Spleen (tissue), 11 donors: ENCODE data around the gene ARFGAP1. TPM values are rescaled to one million over a fixed set of nuclear protein-coding genes. Genes with fewer than 3 reads are reported as not detected.

ENCODE experiments used
- DNase-seq: peaks from one replicate; pipeline ENCODE4 v3.0.0-alpha.2; 2020
- H3K27ac ChIP-seq, 8 donors: fragments of 200-600 bp; sonication (generic) in 7 of 8; 1 replicate in 4 of 8; 2 replicates in 4 of 8; pipeline versions ENCODE4 v1.5.0 to v1.8.0; 2016 to 2021; ENCODE audit warnings: inconsistent platforms in 4 of 8, mild to moderate bottlenecking in 4 of 8, moderate library complexity in 1 of 8
- H3K27me3 ChIP-seq, 7 donors: fragments of 200-600 bp; sonication (generic) in 6 of 7; replicated peaks in 1 of 7; 1 replicate in 4 of 7; 2 replicates in 3 of 7; pipeline versions ENCODE4 v1.5.0 to v1.8.0; 2016 to 2021; ENCODE audit warnings: inconsistent platforms in 3 of 7, mild to moderate bottlenecking in 1 of 7
- H3K36me3 ChIP-seq, 6 donors: fragments of 200-600 bp; sonication (generic) in 5 of 6; 1 replicate in 4 of 6; 2 replicates in 2 of 6; pipeline versions ENCODE4 v1.5.0 to v1.8.0; 2016 to 2021; ENCODE audit warnings: inconsistent platforms in 2 of 6
- H3K4me1 ChIP-seq, 6 donors: fragments of 200-600 bp; sonication (generic) in 5 of 6; 1 replicate in 3 of 6; 2 replicates in 3 of 6; pipeline versions ENCODE4 v1.5.0 to v1.8.0; 2016 to 2021; ENCODE audit warnings: inconsistent platforms in 3 of 6
- H3K4me3 ChIP-seq, 8 donors: fragments of 200-600 bp; sonication (generic) in 7 of 8; 1 replicate in 4 of 8; 2 replicates in 4 of 8; pipeline versions ENCODE4 v1.5.0 to v1.8.0; 2016 to 2021; ENCODE audit warnings: inconsistent platforms in 4 of 8, mild to moderate bottlenecking in 4 of 8, moderate library complexity in 2 of 8
- H3K9me3 ChIP-seq, 8 donors: fragments of 200-600 bp; sonication (generic) in 7 of 8; 1 replicate in 4 of 8; 2 replicates in 4 of 8; pipeline versions ENCODE4 v1.5.0 to v1.8.0; 2016 to 2021; ENCODE audit warnings: inconsistent platforms in 4 of 8
- POLR2A ChIP-seq, 3 donors: fragments of 450-650 bp; IDR thresholded peaks; one replicate each; pipeline ENCODE4 v1.5.1; 2017; ENCODE audit warnings: antibody characterized with exemption in 3 of 3, mild to moderate bottlenecking in 1 of 3
- POLR2AphosphoS5 ChIP-seq, 3 donors: sonication (generic); formaldehyde crosslinking; IDR thresholded peaks; one replicate each; pipeline ENCODE4 v1.5.1; 2017; ENCODE audit warnings: antibody characterized with exemption in 3 of 3
- WGBS, 5 donors: extraction: QIAGEN DNeasy Blood & Tissue Kit in 3 of 5; methylation state at CpG; one replicate each; pipeline versions ENCODE4 v1.1.5 to v1.1.7; 2013 to 2018; 5-methylcytosine and 5-hydroxymethylcytosine counted together
- intact Hi-C: fragments of 100-400 bp; cut with DNase I; formaldehyde crosslinking; loops from one replicate; pipeline ENCODE4 v1.15.0; 2023; ENCODE audit warnings: low total_unique reads
- polyA plus RNA-seq, 3 donors: library from polyadenylated mRNA; stranded (reverse); fragments of 200-250 nt; gene quantifications; one replicate each; pipeline ENCODE4 v1.2.1, GENCODE V29; 2013
- total RNA-seq, 7 donors: library from RNA; depleted of rRNA in 3 of 7; stranded (reverse); fragments of >200 nt in 3 of 7; fragmentation: NEBNext Ultra II Directional in 4 of 7; extraction: Animal tissue kit (Norgen Biotek cat#: 25700) in 4 of 7; gene quantifications; one replicate each; pipeline versions ENCODE4 v1.1.0 to v1.2.1, GENCODE V29; 2016 to 2021
- TF ChIP-seq, protein P1 (sequence below), 11 experiments: fragments of 200-600 bp in 7 of 11; fragments of 450-650 bp in 4 of 11; sonication (generic) in 4 of 11; IDR thresholded peaks in 8 of 11; conservative IDR thresholded peaks in 3 of 11; 1 replicate in 7 of 11; 2 replicates in 4 of 11; pipeline versions ENCODE4 v1.4.0 to v1.8.0; 2016 to 2021; ENCODE audit warnings: antibody characterized with exemption in 11 of 11, inconsistent platforms in 4 of 11, mild to moderate bottlenecking in 1 of 11
- donor health status: healthy with polysubstance abuse.
- donor health status: DM: no; HTN: no; CAD: no; lungs with moderate emphysema.
- donor health status: DM: no; HTN: no; CAD: no.
- donor health status: Bipolar disorder and iron deficiency.
- donor health status: healthy.
- donor health status: DM: no; HTN: no; CAD: no.
- donor health status: DM: yes; HTN: yes; CAD: no.

The ARFGAP1 gene
- total and polyA plus RNA-seq, 10 donors: 44.4 to 165 (median 96.1) TPM

- no peak for DNase-seq
Observed at GRCh38 chr20:63261060-63261794, 11.4 kb upstream of the ARFGAP1 start.

DNA sequence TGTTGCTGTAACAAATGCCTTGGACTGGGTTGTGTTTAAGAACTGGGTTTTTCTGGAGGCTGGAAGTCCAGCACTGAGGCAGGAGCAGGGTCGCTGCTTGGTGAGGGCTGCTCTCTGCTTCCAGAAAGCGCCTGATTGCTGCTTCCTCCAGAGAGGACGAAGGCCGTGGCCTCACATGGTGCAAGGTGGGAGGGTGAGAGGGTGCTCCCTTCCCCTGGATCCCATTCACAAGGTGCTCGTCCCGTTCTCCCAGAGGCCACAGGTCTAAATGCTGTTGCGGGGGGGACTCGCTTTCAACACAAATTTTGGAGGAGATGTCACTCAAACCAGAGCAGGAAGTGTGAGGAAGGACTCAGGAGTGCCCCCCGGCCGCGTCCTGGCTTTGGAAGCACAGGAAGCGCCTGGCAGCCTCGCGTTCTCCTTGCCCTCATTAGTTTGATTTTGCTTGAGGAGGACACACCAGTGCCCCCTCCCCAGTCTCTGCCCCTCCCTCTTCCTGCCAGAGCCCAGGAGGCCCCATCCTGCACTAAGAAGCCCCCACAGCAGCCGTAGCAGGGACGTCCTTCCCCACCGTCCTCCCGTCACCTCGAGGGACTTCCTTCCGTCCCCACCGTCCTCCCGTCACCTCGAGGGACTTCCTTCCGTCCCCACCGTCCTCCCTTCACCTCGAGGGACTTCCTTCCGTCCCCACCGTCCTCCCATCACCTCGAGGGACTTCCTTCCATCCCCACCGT is 10.7 kb upstream of the ARFGAP1 start:
- no peak for DNase-seq
- TF ChIP-seq POLR2A (IDR thresholded peaks at IDR 0.05) (no peak), POLR2AphosphoS5 (IDR thresholded peaks at IDR 0.05) (no peak)
- TF ChIP-seq, protein P1, sequence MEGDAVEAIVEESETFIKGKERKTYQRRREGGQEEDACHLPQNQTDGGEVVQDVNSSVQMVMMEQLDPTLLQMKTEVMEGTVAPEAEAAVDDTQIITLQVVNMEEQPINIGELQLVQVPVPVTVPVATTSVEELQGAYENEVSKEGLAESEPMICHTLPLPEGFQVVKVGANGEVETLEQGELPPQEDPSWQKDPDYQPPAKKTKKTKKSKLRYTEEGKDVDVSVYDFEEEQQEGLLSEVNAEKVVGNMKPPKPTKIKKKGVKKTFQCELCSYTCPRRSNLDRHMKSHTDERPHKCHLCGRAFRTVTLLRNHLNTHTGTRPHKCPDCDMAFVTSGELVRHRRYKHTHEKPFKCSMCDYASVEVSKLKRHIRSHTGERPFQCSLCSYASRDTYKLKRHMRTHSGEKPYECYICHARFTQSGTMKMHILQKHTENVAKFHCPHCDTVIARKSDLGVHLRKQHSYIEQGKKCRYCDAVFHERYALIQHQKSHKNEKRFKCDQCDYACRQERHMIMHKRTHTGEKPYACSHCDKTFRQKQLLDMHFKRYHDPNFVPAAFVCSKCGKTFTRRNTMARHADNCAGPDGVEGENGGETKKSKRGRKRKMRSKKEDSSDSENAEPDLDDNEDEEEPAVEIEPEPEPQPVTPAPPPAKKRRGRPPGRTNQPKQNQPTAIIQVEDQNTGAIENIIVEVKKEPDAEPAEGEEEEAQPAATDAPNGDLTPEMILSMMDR (IDR thresholded peaks at IDR 0.05 in 8 of 11, conservative IDR thresholded peaks at IDR 0.05 in 3 of 11): no peak
- no peaks in the 10 kb centered on the region for H3K36me3 ChIP-seq
- intact Hi-C loops: no loop called here
- H3K4me1 ChIP-seq: peaks cover 0 to 3% (median 0%) of the 10 kb centered on the region in 6 donors
- no peaks in the 10 kb centered on the region for H3K9me3 ChIP-seq
- peaks cover 0 to 93% (median 31%) of the 10 kb centered on the region in 7 donors for H3K27me3 ChIP-seq
- H3K27ac ChIP-seq: no peak overlapping the region
- WGBS, 5 donors: 11 to 20% (median 13%) methylated on average over 30 of the region's 30 CpGs
- H3K4me3 ChIP-seq: no peak overlapping the region

More at GRCh38 chr20:63261060-63261794, 11.4 kb upstream of the ARFGAP1 start:
- H3K27me3 ChIP-seq: peaks cover 0 to 95% (median 31%) of the 10 kb centered on the region in 7 donors
- peaks cover 0 to 3% (median 0%) of the 10 kb centered on the region in 6 donors for H3K4me1 ChIP-seq
- no peaks in the 10 kb centered on the region for H3K36me3 ChIP-seq
- H3K4me3 ChIP-seq: no peak overlapping the region
- intact Hi-C loops: no loop called here
- TF ChIP-seq POLR2AphosphoS5 (IDR thresholded peaks at IDR 0.05) (no peak), POLR2A (IDR thresholded peaks at IDR 0.05) (no peak)
- TF ChIP-seq, protein P1 (IDR thresholded peaks at IDR 0.05 in 8 of 11, conservative IDR thresholded peaks at IDR 0.05 in 3 of 11): no peak
- WGBS, 5 donors: 58 to 71% (median 65%) methylated on average over 25 of the region's 25 CpGs
- no peak overlapping the region for H3K27ac ChIP-seq
- H3K9me3 ChIP-seq: no peaks in the 10 kb centered on the region

DNA sequence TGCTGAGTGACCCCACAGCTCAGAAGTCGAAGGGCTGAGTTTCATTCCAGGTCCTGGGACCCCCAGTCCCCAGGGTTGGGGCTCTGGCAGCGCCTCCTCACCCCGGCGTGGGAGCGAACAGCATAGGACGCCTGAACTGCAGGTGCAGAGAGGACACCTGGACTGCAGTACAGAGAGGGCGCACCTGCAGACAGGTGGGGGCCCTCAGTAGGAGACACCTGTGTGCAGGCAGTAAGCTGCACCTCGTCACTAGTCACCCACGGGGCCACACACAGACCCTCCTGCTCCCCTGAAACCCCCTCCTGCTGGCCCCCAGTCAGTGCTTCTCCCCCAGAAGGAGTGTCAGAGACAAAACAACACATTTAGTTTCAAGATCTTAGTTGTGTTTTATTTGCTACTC is 9.8 kb upstream of the ARFGAP1 start:
- intact Hi-C loops: no loop called here
- TF ChIP-seq, protein P1 (IDR thresholded peaks at IDR 0.05 in 8 of 11, conservative IDR thresholded peaks at IDR 0.05 in 3 of 11): no peak
- TF ChIP-seq POLR2A (IDR thresholded peaks at IDR 0.05) (no peak), POLR2AphosphoS5 (IDR thresholded peaks at IDR 0.05) (no peak)
- peaks cover 0 to 3% (median 0%) of the 10 kb centered on the region in 6 donors for H3K4me1 ChIP-seq
- H3K9me3 ChIP-seq: no peaks in the 10 kb centered on the region
- peaks cover 0 to 98% (median 31%) of the 10 kb centered on the region in 7 donors for H3K27me3 ChIP-seq
- H3K4me3 ChIP-seq: no peak overlapping the region
- no peaks in the 10 kb centered on the region for H3K36me3 ChIP-seq
- no peak for DNase-seq
- H3K27ac ChIP-seq: no peak overlapping the region
- WGBS, 5 donors: 74 to 90% (median 83%) methylated on average over 4 to 9 of the region's 9 CpGs

- H3K36me3 ChIP-seq: no peaks in the 10 kb centered on the region
- WGBS, 5 donors: 81 to 93% (median 85%) methylated on average over 7 to 10 of the region's 10 CpGs
- H3K4me3 ChIP-seq: no peak overlapping the region
- peaks cover 0 to 91% (median 31%) of the 10 kb centered on the region in 7 donors for H3K27me3 ChIP-seq
- H3K9me3 ChIP-seq: no peaks in the 10 kb centered on the region
- TF ChIP-seq POLR2A (IDR thresholded peaks at IDR 0.05) (no peak), POLR2AphosphoS5 (IDR thresholded peaks at IDR 0.05) (no peak)
- TF ChIP-seq, protein P1 (IDR thresholded peaks at IDR 0.05 in 8 of 11, conservative IDR thresholded peaks at IDR 0.05 in 3 of 11): no peak
- no peak for DNase-seq
- H3K4me1 ChIP-seq: peaks cover 0 to 3% (median 0%) of the 10 kb centered on the region in 6 donors
- intact Hi-C loops: no loop called here
- no peak overlapping the region for H3K27ac ChIP-seq
Observed at GRCh38 chr20:63264000-63264399, 8.6 kb upstream of the ARFGAP1 start.
